ENCODE data around the gene ATP1A4.
A peak's percentile ranks its signal among the peaks of the same experiment; 100 is the strongest.

ATP1A4 gene

DNA sequence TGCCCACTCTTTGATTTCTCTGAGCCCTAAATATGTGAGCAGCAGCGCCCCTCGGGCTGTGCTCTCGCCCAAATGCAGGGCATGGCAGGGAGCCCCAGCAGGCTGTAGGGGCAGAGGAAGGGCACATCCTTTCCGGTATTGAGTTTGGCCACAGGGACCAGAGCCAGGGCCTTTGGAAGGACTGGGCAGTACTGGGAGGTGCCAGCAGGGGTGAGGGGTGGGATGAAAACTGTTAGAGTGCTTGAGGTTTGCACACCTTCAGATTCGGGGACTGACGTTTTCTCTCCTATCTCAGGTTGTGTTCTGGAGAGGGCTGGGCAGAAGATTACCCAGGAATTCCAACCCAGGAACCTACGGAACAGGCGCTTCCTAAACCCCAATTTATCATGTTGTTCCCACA is 38.0 kb upstream of the ATP1A4 start:
- peak; percentile 8; the same call in 1 of the 3 replicates for ATAC-seq
- TF ChIP-seq ZNF8 (CRISPR knock-in tag; IDR thresholded peaks at IDR 0.05) (no peak), ZNF565 (CRISPR knock-in tag; conservative IDR thresholded peaks at IDR 0.05; ENCODE audit: low read depth) (no peak), BACH2 (CRISPR knock-in tag; IDR thresholded peaks at IDR 0.05; ENCODE audit: borderline replicate concordance) (no peak), ZFP30 (CRISPR knock-in tag; IDR thresholded peaks at IDR 0.05) (no peak), TCF4 (CRISPR knock-in tag; IDR thresholded peaks at IDR 0.05; ENCODE audit: borderline replicate concordance) (no peak), TSHZ2 (CRISPR knock-in tag; IDR thresholded peaks at IDR 0.05) (no peak), ARNTL (CRISPR knock-in tag; IDR thresholded peaks at IDR 0.05; ENCODE audit: borderline replicate concordance, low read depth) (no peak), SNAI2 (CRISPR knock-in tag; IDR thresholded peaks at IDR 0.05) (no peak), PPARA (CRISPR knock-in tag; IDR thresholded peaks at IDR 0.05; ENCODE audit: borderline replicate concordance) (no peak), POU6F1 (CRISPR knock-in tag; IDR thresholded peaks at IDR 0.05; ENCODE audit: borderline replicate concordance, low read depth) (no peak), ZC3H10 (CRISPR knock-in tag; IDR thresholded peaks at IDR 0.05) (no peak), ZFP3 (CRISPR knock-in tag; IDR thresholded peaks at IDR 0.05) (no peak), CSDC2 (CRISPR knock-in tag; IDR thresholded peaks at IDR 0.05) (no peak), ISL1 (CRISPR knock-in tag; IDR thresholded peaks at IDR 0.05) (no peak), OSR1 (CRISPR knock-in tag; IDR thresholded peaks at IDR 0.05) (no peak)
- TF ChIP-seq, protein P1, sequence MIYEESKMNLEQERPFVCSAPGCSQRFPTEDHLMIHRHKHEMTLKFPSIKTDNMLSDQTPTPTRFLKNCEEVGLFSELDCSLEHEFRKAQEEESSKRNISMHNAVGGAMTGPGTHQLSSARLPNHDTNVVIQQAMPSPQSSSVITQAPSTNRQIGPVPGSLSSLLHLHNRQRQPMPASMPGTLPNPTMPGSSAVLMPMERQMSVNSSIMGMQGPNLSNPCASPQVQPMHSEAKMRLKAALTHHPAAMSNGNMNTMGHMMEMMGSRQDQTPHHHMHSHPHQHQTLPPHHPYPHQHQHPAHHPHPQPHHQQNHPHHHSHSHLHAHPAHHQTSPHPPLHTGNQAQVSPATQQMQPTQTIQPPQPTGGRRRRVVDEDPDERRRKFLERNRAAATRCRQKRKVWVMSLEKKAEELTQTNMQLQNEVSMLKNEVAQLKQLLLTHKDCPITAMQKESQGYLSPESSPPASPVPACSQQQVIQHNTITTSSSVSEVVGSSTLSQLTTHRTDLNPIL (CRISPR knock-in tag; IDR thresholded peaks at IDR 0.05; ENCODE audit: low read depth): no peak
- TF ChIP-seq, protein P2, sequence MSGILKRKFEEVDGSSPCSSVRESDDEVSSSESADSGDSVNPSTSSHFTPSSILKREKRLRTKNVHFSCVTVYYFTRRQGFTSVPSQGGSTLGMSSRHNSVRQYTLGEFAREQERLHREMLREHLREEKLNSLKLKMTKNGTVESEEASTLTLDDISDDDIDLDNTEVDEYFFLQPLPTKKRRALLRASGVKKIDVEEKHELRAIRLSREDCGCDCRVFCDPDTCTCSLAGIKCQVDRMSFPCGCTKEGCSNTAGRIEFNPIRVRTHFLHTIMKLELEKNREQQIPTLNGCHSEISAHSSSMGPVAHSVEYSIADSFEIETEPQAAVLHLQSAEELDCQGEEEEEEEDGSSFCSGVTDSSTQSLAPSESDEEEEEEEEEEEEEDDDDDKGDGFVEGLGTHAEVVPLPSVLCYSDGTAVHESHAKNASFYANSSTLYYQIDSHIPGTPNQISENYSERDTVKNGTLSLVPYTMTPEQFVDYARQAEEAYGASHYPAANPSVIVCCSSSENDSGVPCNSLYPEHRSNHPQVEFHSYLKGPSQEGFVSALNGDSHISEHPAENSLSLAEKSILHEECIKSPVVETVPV (CRISPR knock-in tag; IDR thresholded peaks at IDR 0.05): no peak
- TF ChIP-seq, protein P3, sequence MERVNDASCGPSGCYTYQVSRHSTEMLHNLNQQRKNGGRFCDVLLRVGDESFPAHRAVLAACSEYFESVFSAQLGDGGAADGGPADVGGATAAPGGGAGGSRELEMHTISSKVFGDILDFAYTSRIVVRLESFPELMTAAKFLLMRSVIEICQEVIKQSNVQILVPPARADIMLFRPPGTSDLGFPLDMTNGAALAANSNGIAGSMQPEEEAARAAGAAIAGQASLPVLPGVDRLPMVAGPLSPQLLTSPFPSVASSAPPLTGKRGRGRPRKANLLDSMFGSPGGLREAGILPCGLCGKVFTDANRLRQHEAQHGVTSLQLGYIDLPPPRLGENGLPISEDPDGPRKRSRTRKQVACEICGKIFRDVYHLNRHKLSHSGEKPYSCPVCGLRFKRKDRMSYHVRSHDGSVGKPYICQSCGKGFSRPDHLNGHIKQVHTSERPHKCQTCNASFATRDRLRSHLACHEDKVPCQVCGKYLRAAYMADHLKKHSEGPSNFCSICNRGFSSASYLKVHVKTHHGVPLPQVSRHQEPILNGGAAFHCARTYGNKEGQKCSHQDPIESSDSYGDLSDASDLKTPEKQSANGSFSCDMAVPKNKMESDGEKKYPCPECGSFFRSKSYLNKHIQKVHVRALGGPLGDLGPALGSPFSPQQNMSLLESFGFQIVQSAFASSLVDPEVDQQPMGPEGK (CRISPR knock-in tag; IDR thresholded peaks at IDR 0.05; ENCODE audit: borderline replicate concordance): no peak

DNA sequence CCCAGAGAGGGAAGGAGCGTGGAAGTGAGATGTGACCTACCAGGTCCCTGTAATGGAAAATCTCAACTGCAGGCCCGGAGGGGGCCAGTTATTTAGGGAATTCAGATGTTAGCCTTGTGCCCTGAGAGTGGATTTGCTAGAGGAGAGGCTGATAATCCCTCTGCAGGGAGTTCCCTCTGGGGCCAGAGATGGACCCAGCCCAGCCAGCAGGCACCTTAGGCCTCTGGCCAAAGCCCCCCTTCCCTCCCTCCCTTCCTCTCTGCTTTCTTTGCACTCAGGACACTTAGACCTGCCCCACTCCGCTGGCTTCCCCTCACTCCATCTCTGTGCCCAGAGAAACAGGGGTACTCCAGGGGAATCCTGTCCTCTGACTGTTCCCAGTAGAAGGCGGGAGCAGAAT is 37.3 kb upstream of the ATP1A4 start:
- ATAC-seq: no peak
- TF ChIP-seq, protein P2 (CRISPR knock-in tag; IDR thresholded peaks at IDR 0.05): no peak
- TF ChIP-seq ZNF8 (CRISPR knock-in tag; IDR thresholded peaks at IDR 0.05) (no peak), OSR1 (CRISPR knock-in tag; IDR thresholded peaks at IDR 0.05) (no peak), PPARA (CRISPR knock-in tag; IDR thresholded peaks at IDR 0.05; ENCODE audit: borderline replicate concordance) (no peak), SNAI2 (CRISPR knock-in tag; IDR thresholded peaks at IDR 0.05) (no peak), ZFP30 (CRISPR knock-in tag; IDR thresholded peaks at IDR 0.05) (no peak), RARB (CRISPR knock-in tag; IDR thresholded peaks at IDR 0.05) (no peak), ZNF70 (CRISPR knock-in tag; IDR thresholded peaks at IDR 0.05) (no peak), ZC3H10 (CRISPR knock-in tag; IDR thresholded peaks at IDR 0.05) (no peak), POU6F1 (CRISPR knock-in tag; IDR thresholded peaks at IDR 0.05; ENCODE audit: borderline replicate concordance, low read depth) (no peak), TSHZ2 (CRISPR knock-in tag; IDR thresholded peaks at IDR 0.05) (no peak), TCF4 (CRISPR knock-in tag; IDR thresholded peaks at IDR 0.05; ENCODE audit: borderline replicate concordance) (no peak), GLIS3 (CRISPR knock-in tag; IDR thresholded peaks at IDR 0.05) (no peak), ISL1 (CRISPR knock-in tag; IDR thresholded peaks at IDR 0.05) (no peak)
- TF ChIP-seq, protein P3 (CRISPR knock-in tag; IDR thresholded peaks at IDR 0.05; ENCODE audit: borderline replicate concordance): no peak

Measured in SK-N-SH treated with all-trans-retinoic acid at 6 μM for 48 hours (cell line).